Measurements from ENCODE around the gene IQCK.

IQCK gene

GRCh38 chr16:19808061-19808641, 90.1 kb downstream of the IQCK start:
- no peak for DNase-seq

- DNase-seq = no peak
These were observed 91.1 kb downstream of the IQCK start for GRCh38 chr16:19809121-19809635.

GRCh38 chr16:19809693-19810092, 91.6 kb downstream of the IQCK start:
- DNase-seq = no peak

GRCh38 chr16:19810817-19811731, 93.0 kb downstream of the IQCK start:
- no peak for DNase-seq

- DNase-seq = no peak
These were observed 94.9 kb downstream of the IQCK start for GRCh38 chr16:19812986-19813385.

GRCh38 chr16:19815418-19815817, 97.3 kb downstream of the IQCK start:
- DNase-seq = no peak

- DNase-seq = no peak
These were observed 99.1 kb downstream of the IQCK start for GRCh38 chr16:19817122-19817521.

- DNase-seq = no peak
These were observed 99.8 kb downstream of the IQCK start for GRCh38 chr16:19817875-19818274.

GRCh38 chr16:19822533-19822932, 104.5 kb downstream of the IQCK start:
- no peak for DNase-seq

- no peak for DNase-seq
These were observed 105.3 kb downstream of the IQCK start for GRCh38 chr16:19823322-19823721.

GRCh38 chr16:19824216-19824615, 106.1 kb downstream of the IQCK start:
- DNase-seq = no peak

GRCh38 chr16:19829844-19830692, 112.0 kb downstream of the IQCK start:
- no peak for DNase-seq

- DNase-seq = no peak
These were observed 113.0 kb downstream of the IQCK start for GRCh38 chr16:19830902-19831560.

GRCh38 chr16:19831678-19832077, 113.6 kb downstream of the IQCK start:
- DNase-seq = no peak

GRCh38 chr16:19833176-19833575, 115.1 kb downstream of the IQCK start:
- DNase-seq = no peak

- DNase-seq = no peak
These were observed 115.5 kb downstream of the IQCK start for GRCh38 chr16:19833581-19833980.

GRCh38 chr16:19835196-19835595, 117.1 kb downstream of the IQCK start:
- no peak for DNase-seq

- no peak for DNase-seq
These were observed 117.9 kb downstream of the IQCK start for GRCh38 chr16:19835968-19836421.

GRCh38 chr16:19837331-19837980, 119.4 kb downstream of the IQCK start:
- no peak for DNase-seq

- no peak for DNase-seq
These were observed 120.1 kb downstream of the IQCK start for GRCh38 chr16:19837984-19838707.

GRCh38 chr16:19840524-19841110, 122.5 kb downstream of the IQCK start:
- DNase-seq = peak; percentile 86

Data from NCI-H2171 (cell line).